A549 (cell line): Measurements from ENCODE around the gene DHX34.

Source experiments
- CBX2 ChIP-seq: fragments of 200-600 bp; sonication (generic); IDR thresholded peaks from 2 replicates; pipeline ENCODE4 v1.6.1; 2016; ENCODE audit warnings: low read depth, mild to moderate bottlenecking, borderline replicate concordance
- KDM1A ChIP-seq: fragments of 200-600 bp; sonication (generic); IDR thresholded peaks from 2 replicates; pipeline ENCODE4 v1.6.1; 2016; ENCODE audit warnings: low read depth, mild to moderate bottlenecking
- NFE2L2 ChIP-seq: fragments of 150-350 bp; conservative IDR thresholded peaks from 2 replicates; pipeline ENCODE4 v1.6.1; 2014; ENCODE audit warnings: low read length
- POLR2A ChIP-seq: IDR thresholded peaks from 2 replicates; pipeline ENCODE4 v1.6.1; 2012; ENCODE audit warnings: mild to moderate bottlenecking, low read length
- TF ChIP-seq, protein P1 (sequence below): fragments of >200 bp; sonication (Bioruptor Twin); formaldehyde crosslinking; IDR thresholded peaks from 3 replicates; pipeline ENCODE4 v1.5.1; 2016
- TF ChIP-seq, protein P2 (sequence below): fragments of >200 bp; sonication (Bioruptor Twin); formaldehyde crosslinking; IDR thresholded peaks from 3 replicates; pipeline ENCODE4 v1.6.1; 2016

DNA sequence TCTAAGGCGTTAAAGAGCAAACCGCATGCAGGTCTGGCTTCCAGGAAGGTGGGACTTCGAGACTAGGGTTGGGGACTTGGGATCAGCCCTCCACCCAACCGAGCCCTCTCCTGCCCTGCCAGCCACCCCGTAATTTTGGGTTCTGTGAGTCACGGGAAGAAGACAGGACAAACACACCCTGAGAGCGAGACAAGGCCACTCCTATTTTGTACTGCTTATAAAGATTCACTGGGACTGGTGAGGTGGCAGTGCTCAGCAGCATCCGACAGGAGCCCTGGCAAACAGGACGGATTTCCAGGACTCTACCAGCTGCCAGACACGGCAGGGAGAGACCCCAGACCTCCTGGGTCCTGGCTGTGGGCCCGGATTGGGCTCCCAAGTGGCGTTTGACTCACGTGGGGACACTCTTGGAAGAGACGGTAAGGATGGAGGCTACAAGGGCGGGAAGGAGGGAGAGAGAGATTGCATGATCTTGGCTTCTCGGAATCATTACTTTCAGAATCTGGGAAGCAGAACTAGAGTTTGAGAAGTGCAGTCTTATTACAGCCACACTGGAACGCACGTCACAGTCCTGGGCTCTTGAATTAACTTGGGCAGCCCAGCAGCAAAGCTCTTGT, 17.1 kb upstream of the DHX34 start, which contains the start of gene C5AR2:
- TF ChIP-seq CBX2 (no peak), POLR2A (no peak), NFE2L2 (no peak), KDM1A (no peak)
- TF ChIP-seq, protein P1, sequence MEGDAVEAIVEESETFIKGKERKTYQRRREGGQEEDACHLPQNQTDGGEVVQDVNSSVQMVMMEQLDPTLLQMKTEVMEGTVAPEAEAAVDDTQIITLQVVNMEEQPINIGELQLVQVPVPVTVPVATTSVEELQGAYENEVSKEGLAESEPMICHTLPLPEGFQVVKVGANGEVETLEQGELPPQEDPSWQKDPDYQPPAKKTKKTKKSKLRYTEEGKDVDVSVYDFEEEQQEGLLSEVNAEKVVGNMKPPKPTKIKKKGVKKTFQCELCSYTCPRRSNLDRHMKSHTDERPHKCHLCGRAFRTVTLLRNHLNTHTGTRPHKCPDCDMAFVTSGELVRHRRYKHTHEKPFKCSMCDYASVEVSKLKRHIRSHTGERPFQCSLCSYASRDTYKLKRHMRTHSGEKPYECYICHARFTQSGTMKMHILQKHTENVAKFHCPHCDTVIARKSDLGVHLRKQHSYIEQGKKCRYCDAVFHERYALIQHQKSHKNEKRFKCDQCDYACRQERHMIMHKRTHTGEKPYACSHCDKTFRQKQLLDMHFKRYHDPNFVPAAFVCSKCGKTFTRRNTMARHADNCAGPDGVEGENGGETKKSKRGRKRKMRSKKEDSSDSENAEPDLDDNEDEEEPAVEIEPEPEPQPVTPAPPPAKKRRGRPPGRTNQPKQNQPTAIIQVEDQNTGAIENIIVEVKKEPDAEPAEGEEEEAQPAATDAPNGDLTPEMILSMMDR: no peak
- TF ChIP-seq, protein P2, sequence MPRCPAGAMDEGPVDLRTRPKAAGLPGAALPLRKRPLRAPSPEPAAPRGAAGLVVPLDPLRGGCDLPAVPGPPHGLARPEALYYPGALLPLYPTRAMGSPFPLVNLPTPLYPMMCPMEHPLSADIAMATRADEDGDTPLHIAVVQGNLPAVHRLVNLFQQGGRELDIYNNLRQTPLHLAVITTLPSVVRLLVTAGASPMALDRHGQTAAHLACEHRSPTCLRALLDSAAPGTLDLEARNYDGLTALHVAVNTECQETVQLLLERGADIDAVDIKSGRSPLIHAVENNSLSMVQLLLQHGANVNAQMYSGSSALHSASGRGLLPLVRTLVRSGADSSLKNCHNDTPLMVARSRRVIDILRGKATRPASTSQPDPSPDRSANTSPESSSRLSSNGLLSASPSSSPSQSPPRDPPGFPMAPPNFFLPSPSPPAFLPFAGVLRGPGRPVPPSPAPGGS: no peak
